Astrocyte of the spinal cord (primary cell): Measurements from ENCODE around the gene ATG4C.
A peak's percentile ranks its signal among the peaks of the same experiment; 100 is the strongest.
"Not testable (repeated sequence)": the region's sequence is repeated elsewhere in the genome, so short reads cannot be mapped to it uniquely, and the experiment has no call there.

Experiments
- DNase-seq: peaks from one replicate; pipeline ENCODE4 v3.0.0; 2011; ENCODE audit warnings: low read depth, low spot score
- H3K4me3 ChIP-seq: 2 replicates; pipeline ENCODE4 v1.5.1; 2011; ENCODE audit warnings: low read depth, mild to moderate bottlenecking, low read length, moderate library complexity
- in situ Hi-C: cut with HindIII; loops from 2 replicates; pipeline ENCODE4 v1.10.0; 2017; ENCODE audit warnings: low sequenced_read_pairs
- TF ChIP-seq, protein P1 (sequence below): IDR thresholded peaks from 2 replicates; pipeline ENCODE4 v1.5.1; 2012; ENCODE audit warnings: low read depth, mild to moderate bottlenecking, low read length, inconsistent platforms

ATG4C gene

DNA sequence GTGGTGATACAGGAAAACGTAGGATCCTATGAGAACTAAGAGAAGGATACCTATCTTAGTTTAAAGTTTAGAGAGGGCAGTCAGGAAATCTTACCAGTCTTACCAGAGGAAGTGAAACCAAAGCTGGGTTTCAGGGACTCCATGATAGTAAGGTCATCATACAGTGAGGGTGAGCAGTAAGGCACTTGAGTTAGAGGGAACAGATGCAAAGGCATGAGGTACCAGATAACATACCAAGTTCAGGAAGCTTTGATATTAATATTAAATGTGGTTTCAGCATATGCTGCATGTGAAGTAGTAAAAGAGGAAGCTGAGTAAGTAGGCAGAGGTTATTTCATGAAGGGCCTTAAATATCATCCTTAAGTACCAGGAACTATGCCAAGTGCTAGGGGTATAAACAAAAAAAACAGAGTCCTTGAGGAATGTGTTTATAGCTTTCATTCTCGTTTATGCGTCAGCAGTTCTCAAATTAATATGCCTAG, 16.9 kb downstream of the ATG4C start:
- H3K4me3 ChIP-seq: no peak overlapping the region
- TF ChIP-seq, protein P1, sequence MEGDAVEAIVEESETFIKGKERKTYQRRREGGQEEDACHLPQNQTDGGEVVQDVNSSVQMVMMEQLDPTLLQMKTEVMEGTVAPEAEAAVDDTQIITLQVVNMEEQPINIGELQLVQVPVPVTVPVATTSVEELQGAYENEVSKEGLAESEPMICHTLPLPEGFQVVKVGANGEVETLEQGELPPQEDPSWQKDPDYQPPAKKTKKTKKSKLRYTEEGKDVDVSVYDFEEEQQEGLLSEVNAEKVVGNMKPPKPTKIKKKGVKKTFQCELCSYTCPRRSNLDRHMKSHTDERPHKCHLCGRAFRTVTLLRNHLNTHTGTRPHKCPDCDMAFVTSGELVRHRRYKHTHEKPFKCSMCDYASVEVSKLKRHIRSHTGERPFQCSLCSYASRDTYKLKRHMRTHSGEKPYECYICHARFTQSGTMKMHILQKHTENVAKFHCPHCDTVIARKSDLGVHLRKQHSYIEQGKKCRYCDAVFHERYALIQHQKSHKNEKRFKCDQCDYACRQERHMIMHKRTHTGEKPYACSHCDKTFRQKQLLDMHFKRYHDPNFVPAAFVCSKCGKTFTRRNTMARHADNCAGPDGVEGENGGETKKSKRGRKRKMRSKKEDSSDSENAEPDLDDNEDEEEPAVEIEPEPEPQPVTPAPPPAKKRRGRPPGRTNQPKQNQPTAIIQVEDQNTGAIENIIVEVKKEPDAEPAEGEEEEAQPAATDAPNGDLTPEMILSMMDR: no peak
- in situ Hi-C loops: no loop called here
- DNase-seq: no peak

DNA sequence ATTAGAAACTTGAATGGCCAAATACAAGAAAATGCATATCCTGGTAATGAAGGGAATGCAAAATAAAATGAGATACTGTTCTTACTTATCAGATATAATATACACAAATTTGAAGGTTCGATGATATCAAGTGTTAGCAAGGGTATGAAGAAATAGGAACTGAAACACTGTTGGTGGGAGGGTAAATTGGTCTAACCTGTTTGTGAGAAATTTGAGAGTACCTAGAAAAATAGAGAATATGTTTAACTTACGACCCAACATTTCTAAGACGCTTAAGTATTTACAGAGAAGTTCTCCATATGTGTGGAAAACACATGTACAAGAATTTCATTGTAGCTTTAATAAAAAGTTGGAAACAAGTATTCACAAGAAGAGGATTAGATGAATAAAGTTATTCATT, 25.9 kb downstream of the ATG4C start:
- in situ Hi-C loops: no loop called here
- no peak for DNase-seq
- TF ChIP-seq, protein P1: no peak
- no peak overlapping the region for H3K4me3 ChIP-seq

DNA sequence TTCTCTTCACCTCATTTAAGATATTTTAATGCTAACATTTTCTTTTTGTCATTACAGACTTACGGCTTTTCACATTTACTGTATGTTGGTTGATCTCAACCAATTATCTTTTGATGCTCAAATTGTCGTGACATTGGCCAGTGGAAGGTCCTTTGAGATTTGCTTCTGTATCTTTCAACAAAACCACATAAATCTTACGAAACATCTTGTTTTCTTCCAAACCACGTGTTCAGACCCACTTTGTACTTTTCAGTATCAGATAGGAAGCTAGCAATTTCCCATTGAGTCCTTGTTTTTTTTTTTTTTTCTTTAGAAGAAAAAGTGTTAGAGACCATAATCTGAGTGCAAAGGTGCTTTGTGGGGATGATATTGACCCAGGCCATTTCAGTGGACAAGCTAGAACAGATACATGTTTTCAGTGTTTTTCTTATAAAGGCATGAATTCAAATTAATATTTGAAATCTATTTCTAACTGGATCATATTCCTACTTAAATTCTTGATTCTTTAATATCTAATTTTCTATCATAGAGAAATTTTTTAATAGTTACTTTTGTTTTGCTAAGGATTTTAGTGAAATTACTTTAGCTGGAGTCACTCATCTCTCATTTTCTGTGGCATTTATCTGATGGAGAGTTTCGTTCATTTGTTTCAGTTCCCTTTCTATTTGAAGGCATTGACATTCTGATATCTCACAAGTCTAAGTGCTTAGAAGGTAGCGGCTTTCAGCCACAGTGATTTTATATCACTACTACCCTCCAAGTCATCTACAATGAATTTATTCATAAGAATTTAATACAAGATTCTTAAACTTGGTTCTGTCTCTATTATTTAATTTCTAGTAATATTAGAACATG, 26.7 kb downstream of the ATG4C start:
- no peak overlapping the region for H3K4me3 ChIP-seq
- in situ Hi-C loops: no loop called here
- no peak for DNase-seq
- TF ChIP-seq, protein P1: no peak

DNA sequence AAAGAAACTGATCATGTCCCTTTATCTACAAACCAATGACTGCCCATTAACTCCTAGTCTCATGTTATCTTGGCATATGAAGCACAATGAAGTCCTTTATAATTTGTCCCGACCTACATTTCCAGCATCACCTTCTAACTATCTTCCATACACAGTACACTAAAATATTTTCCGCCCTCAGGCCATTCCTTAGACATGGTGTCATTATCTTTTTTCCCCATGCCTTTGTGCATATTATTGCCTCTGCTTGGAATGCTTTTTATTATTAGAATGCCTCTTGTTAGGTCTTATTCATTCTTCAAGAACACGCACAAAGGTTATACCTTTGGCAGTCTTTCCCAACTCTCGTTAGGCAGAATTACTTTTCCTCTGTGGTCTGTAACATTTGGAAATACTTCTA, 39.6 kb downstream of the ATG4C start:
- TF ChIP-seq, protein P1: no peak
- H3K4me3 ChIP-seq: no peak overlapping the region
- peak; percentile 22 for DNase-seq
- in situ Hi-C loops: no loop called here

DNA sequence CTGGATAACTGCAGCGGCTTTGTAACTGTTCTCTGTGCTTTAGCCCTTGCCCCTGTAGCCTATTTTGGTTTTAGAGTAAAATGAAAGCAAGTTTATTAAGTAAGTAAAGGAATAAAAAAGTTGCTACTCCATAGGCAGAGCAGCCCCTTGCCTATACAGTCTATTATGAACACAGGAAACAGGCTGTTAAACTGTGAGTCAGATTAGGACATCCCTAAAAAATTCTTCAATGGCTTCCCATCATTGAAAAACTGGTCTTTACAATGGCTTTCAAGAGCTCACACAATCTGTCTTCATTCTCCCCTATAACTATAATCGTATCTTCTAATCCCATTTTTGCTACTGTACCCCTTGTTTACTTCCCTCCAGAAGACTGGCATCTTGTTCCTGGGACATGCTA, 43.0 kb downstream of the ATG4C start:
- no peak for DNase-seq
- H3K4me3 ChIP-seq: no peak overlapping the region
- TF ChIP-seq, protein P1: no peak
- in situ Hi-C loops: no loop called here

DNA sequence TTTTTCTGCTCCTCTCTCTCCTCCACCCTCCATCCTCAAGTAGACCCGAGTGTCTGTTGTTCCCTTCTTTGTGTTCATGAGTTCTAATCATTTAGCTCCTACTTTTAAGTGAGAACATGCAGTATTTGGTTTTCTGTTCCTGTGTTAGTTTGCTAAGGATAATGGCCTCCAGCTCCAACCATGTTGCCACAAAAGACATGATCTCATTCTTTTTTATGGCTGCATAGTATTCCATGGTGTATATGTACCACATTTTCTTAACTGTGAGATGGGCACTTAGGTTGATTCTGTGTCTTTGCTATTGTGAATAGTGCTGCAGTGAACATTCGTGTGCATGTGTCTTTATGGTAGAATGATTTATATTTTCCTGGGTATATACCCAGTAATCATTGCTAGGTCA, 43.9 kb downstream of the ATG4C start:
- in situ Hi-C loops, H3K4me3 ChIP-seq, DNase-seq: not testable (repeated sequence)

DNA sequence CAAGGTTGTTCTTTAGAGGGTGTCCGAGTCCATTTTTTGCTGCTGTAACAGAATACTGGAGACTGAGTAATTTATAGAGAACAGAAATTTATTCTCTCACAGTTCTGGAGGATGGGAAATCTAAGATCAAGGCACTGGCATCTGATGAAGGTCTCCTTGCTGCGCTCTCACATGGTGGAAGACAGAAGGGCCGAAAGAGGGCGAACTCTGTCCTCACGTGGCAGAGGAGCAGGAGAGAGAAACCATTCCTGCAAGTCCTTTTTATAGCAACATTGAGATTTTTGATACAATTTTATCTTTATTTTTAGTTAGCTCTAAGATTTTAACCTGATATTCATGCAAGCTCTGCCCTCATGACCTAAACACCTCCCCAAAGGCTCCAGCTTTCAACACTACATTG, 48.3 kb downstream of the ATG4C start:
- no peak overlapping the region for H3K4me3 ChIP-seq
- TF ChIP-seq, protein P1: no peak
- DNase-seq: no peak
- in situ Hi-C loops: no loop called here
